OCI-LY3 (cell line): ENCODE measurements around the gene SPOUT1.

ENCODE experiments used
- CTCF ChIP-seq: fragments of 200-600, 300-600 bp; sonication (generic); IDR thresholded peaks from 2 replicates; pipeline ENCODE4 v1.5.1; 2014; ENCODE audit warnings: antibody characterized with exemption, low read length, low read depth
- EZH2phosphoT487 ChIP-seq: fragments of 200-600 bp; shearing (Covaris generic); IDR thresholded peaks from 2 replicates; pipeline ENCODE4 v1.6.1; 2018; ENCODE audit warnings: antibody characterized with exemption, mixed run types, low read depth

DNA sequence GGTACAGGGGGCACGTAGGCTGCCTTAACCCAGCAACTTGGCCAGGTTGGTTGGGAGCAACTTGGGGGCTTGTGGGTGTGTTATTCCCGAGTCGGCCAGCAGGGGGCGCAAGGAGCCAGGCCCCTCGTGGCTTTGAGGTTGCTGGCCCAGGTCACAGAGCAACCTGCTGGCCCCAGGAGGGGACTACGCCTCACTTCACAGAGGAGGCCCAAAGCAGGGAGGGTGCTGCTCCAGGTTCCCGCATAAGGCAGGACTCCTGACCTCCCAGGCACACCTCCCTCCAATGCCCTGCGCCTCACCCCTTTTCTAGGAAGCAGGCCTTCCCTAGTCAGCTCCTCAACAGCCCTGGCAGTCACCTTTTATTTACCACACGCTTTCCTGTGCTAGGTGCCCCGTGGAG, 34.1 kb upstream of the SPOUT1 start:
- peak; percentile 79 for TF ChIP-seq CTCF
- TF ChIP-seq EZH2phosphoT487 = no peak
